ENCODE measurements around the gene PRSS56. TPM values are rescaled to one million over a fixed set of nuclear protein-coding genes. Genes with fewer than 3 reads are reported as not detected.
A peak's percentile ranks its signal among the peaks of the same experiment; 100 is the strongest.

PRSS56 gene
- total and polyA plus RNA-seq, 2 of the 8 experiments (the other 6 are each of a cell fraction or from before 2014, with no cell fraction given), result 0.03 TPM; not detected in 1

DNA sequence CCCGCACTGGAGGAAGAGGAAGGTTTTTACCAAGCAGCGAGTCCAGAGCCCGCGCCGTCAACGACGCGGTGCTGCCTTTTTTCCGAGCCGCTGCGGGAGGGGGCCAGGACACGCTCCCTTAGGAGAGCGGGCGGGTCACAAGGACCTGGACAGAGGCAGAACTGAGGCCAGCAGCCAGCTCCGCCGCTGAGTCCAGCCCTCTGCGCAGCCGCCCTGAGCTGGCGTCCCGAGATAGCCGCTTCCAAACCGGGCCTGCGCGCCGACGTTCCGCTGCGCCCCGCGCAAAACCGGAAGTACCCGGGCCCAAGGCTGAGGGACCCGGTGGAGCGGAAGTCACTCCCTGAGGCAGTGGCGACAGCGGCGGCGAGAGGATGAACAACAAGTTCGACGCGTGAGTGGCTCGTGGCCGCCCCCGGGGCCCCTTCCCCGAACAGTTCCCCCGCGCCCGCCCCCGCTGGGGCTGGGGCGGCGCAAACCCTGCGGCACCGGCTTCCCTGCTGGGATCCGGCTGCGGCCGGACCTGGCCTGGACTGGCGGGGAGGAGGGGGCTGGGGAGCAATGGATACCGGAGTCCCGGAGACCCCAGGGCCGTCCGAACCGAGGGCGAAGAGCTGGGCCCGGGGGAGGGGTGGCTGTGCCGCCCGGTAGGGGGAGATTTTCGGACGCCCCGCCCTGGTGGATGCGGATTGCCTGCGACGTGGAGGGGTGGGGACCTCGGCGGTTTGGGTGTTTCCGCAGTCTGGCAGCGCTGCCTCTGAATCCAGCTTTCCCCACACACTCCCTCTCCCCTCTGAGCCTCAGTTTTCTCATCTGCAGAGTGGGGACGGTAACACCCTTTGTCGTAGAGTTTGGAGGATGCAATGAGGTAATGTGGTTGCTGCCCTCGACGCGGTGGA is 30.4 kb downstream of the PRSS56 start, which contains the start of the genes EIF4E2 and TIGD1 (continued):
- TF ChIP-seq, protein P1, sequence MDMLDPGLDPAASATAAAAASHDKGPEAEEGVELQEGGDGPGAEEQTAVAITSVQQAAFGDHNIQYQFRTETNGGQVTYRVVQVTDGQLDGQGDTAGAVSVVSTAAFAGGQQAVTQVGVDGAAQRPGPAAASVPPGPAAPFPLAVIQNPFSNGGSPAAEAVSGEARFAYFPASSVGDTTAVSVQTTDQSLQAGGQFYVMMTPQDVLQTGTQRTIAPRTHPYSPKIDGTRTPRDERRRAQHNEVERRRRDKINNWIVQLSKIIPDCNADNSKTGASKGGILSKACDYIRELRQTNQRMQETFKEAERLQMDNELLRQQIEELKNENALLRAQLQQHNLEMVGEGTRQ (IDR thresholded peaks at IDR 0.05; ENCODE audit: low read length), result no peak
- peak; percentile 62 for TF ChIP-seq CREB1 (IDR thresholded peaks at IDR 0.05)
- peak; percentile 28 for TF ChIP-seq CTBP2 (IDR thresholded peaks at IDR 0.05; ENCODE audit: borderline replicate concordance, insufficient read depth, insufficient read length, low read length)
- peak; percentile 66 for TF ChIP-seq SRF (IDR thresholded peaks at IDR 0.05; ENCODE audit: low read depth, low read length)
- peak; percentile 24 for TF ChIP-seq NANOG (IDR thresholded peaks at IDR 0.05; ENCODE audit: insufficient read depth, low read depth, low read length, poor library complexity, severe bottlenecking)
- peak; percentile 45 to 59; a peak in 1 of 4 replicates for TF ChIP-seq HDAC2 (IDR thresholded peaks at IDR 0.05; ENCODE audit: borderline replicate concordance in 1 of 2, low read depth in 2 of 2, low read length in 2 of 2)
- TF ChIP-seq YY1 (IDR thresholded peaks at IDR 0.05; ENCODE audit: low read depth, low read length), result peak; percentile 62; the same call in 1 of the 2 replicates
- TF ChIP-seq BRCA1 (IDR thresholded peaks at IDR 0.05; ENCODE audit: low read depth, low read length), result no peak
- TF ChIP-seq FOSL1 (IDR thresholded peaks at IDR 0.05; ENCODE audit: insufficient read depth, low read depth, low read length), result 0 out of 2 replicates have a peak, but pooled peaks have one; percentile 20
- peak; percentile 99 for TF ChIP-seq TAF1 (IDR thresholded peaks at IDR 0.05; ENCODE audit: low read depth, low read length)
- TF ChIP-seq SAP30 (IDR thresholded peaks at IDR 0.05; ENCODE audit: insufficient read depth, insufficient replicate concordance, low read length), result peak; percentile 54
- TF ChIP-seq POLR2A (IDR thresholded peaks at IDR 0.05; ENCODE audit: control extremely low read depth in 1 of 2, low read depth in 2 of 2, low read length in 2 of 2), result peak; percentile 89 to 98
- no peak for TF ChIP-seq SIX5 (IDR thresholded peaks at IDR 0.05; ENCODE audit: low read depth, low read length)
- 0 out of 2 replicates have a peak, but pooled peaks have one; percentile 36 for TF ChIP-seq TEAD4 (IDR thresholded peaks at IDR 0.05; ENCODE audit: low read depth, low read length)
- TF ChIP-seq, protein P2, sequence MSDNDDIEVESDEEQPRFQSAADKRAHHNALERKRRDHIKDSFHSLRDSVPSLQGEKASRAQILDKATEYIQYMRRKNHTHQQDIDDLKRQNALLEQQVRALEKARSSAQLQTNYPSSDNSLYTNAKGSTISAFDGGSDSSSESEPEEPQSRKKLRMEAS (IDR thresholded peaks at IDR 0.05), result peak; percentile 94
- peak; percentile 92 for TF ChIP-seq TBP (IDR thresholded peaks at IDR 0.05; ENCODE audit: low read depth, low read length)
- peak; percentile 88 for TF ChIP-seq RBBP5 (IDR thresholded peaks at IDR 0.05; ENCODE audit: borderline replicate concordance, low read depth, low read length)
- TF ChIP-seq KDM4A (IDR thresholded peaks at IDR 0.05; ENCODE audit: low read depth, low read length, severe bottlenecking), result peak; percentile 32
- TF ChIP-seq, protein P3, sequence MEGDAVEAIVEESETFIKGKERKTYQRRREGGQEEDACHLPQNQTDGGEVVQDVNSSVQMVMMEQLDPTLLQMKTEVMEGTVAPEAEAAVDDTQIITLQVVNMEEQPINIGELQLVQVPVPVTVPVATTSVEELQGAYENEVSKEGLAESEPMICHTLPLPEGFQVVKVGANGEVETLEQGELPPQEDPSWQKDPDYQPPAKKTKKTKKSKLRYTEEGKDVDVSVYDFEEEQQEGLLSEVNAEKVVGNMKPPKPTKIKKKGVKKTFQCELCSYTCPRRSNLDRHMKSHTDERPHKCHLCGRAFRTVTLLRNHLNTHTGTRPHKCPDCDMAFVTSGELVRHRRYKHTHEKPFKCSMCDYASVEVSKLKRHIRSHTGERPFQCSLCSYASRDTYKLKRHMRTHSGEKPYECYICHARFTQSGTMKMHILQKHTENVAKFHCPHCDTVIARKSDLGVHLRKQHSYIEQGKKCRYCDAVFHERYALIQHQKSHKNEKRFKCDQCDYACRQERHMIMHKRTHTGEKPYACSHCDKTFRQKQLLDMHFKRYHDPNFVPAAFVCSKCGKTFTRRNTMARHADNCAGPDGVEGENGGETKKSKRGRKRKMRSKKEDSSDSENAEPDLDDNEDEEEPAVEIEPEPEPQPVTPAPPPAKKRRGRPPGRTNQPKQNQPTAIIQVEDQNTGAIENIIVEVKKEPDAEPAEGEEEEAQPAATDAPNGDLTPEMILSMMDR (IDR thresholded peaks at IDR 0.05; ENCODE audit: control extremely low read depth in 1 of 3, insufficient read depth in 1 of 3, low read depth in 1 of 3, low read length in 3 of 3), result peak; percentile 18 to 43 (median 39); a peak in 3 of 4 replicates

All from H1 (cell line).